Neural progenitor cell (in vitro differentiated cells): ENCODE data around the gene CTTN. TPM values are rescaled to one million over a fixed set of nuclear protein-coding genes. Genes with fewer than 3 reads are reported as not detected.

ENCODE experiments used
- DNase-seq: peaks from one replicate; pipeline ENCODE4 v3.0.0-alpha.2; 2016; ENCODE audit warnings: low spot score
- H2AFZ ChIP-seq: fragments of 200-600 bp; sonication (generic); replicated peaks from 2 replicates; pipeline ENCODE4 v1.6.1; 2016; ENCODE audit warnings: antibody characterized with exemption
- H3F3A ChIP-seq: fragments of 200-600 bp; sonication (generic); 2 replicates; pipeline ENCODE4 v1.6.1; 2016; ENCODE audit warnings: antibody characterized with exemption, low read depth
- H3K27ac ChIP-seq: fragments of 200-600 bp; sonication (generic); 2 replicates; pipeline ENCODE4 v1.5.1; 2016; ENCODE audit warnings: mild to moderate bottlenecking
- H3K27me3 ChIP-seq: fragments of 200-600 bp; sonication (generic); 2 replicates; pipeline ENCODE4 v1.6.1; 2016; ENCODE audit warnings: mild to moderate bottlenecking, moderate library complexity
- H3K36me3 ChIP-seq: fragments of 200-600 bp; sonication (generic); 2 replicates; pipeline ENCODE4 v1.5.1; 2016
- H3K4me1 ChIP-seq: fragments of 200-600 bp; sonication (generic); 2 replicates; pipeline ENCODE4 v1.6.1; 2016; ENCODE audit warnings: mixed run types
- H3K4me2 ChIP-seq: fragments of 200-600 bp; sonication (generic); 2 replicates; pipeline ENCODE4 v1.6.1; 2016
- H3K4me3 ChIP-seq: fragments of 200-600 bp; sonication (generic); 2 replicates; pipeline ENCODE4 v1.5.1; 2016
- H3K79me2 ChIP-seq: fragments of 200-600 bp; sonication (generic); 2 replicates; pipeline ENCODE4 v1.6.1; 2016; ENCODE audit warnings: low read depth
- H3K9ac ChIP-seq: fragments of 200-600 bp; sonication (generic); 2 replicates; pipeline ENCODE4 v1.6.1; 2016
- H3K9me3 ChIP-seq: fragments of 200-600 bp; sonication (generic); 2 replicates; pipeline ENCODE4 v1.5.1; 2016; ENCODE audit warnings: low read depth
- H4K20me1 ChIP-seq: fragments of 200-600 bp; sonication (generic); 2 replicates; pipeline ENCODE4 v1.6.1; 2016; ENCODE audit warnings: low read depth
- H3K27ac Mint-ChIP-seq: 3 replicates; pipeline ENCODE4 v1.8.0; 2021; ENCODE audit warnings: mixed read lengths
- H3K27me3 Mint-ChIP-seq: 2 replicates; pipeline ENCODE4 v1.8.0; 2022; ENCODE audit warnings: low read depth, mild to moderate bottlenecking, inconsistent platforms, moderate library complexity, mixed read lengths; ENCODE audit not compliant: insufficient read depth
- H3K36me3 Mint-ChIP-seq: 3 replicates; pipeline ENCODE4 v1.8.0; 2021; ENCODE audit warnings: mixed read lengths
- H3K4me1 Mint-ChIP-seq: 3 replicates; pipeline ENCODE4 v1.8.0; 2021; ENCODE audit warnings: mixed read lengths
- H3K4me3 Mint-ChIP-seq: 3 replicates; pipeline ENCODE4 v1.8.0; 2021; ENCODE audit warnings: mild to moderate bottlenecking, moderate library complexity, mixed read lengths
- H3K9me3 Mint-ChIP-seq: 3 replicates; pipeline ENCODE4 v1.8.0; 2020; ENCODE audit warnings: mixed read lengths
- CTCF ChIP-seq: fragments of 200-600 bp; sonication (generic); IDR thresholded peaks from 2 replicates; pipeline ENCODE4 v1.5.1; 2017; ENCODE audit warnings: antibody characterized with exemption, mild to moderate bottlenecking
- EZH2 ChIP-seq: fragments of 200-600 bp; sonication (generic); IDR thresholded peaks from 2 replicates; pipeline ENCODE4 v1.6.1; 2017; ENCODE audit warnings: antibody characterized with exemption, mild to moderate bottlenecking, moderate library complexity
- EZH2phosphoT487 ChIP-seq: fragments of 200-600 bp; sonication (generic); IDR thresholded peaks from 2 replicates; pipeline ENCODE4 v1.6.1; 2017; ENCODE audit warnings: antibody characterized with exemption
- total RNA-seq: library from RNA; depleted of rRNA; stranded (reverse); fragments of >200 nt; gene quantifications from 2 replicates; pipeline ENCODE4 v1.2.3, GENCODE V29; 2015; ENCODE audit warnings: low replicate concordance

The CTTN gene
- total RNA-seq, 1 donor from 2014 or later = 200 TPM

- H2AFZ ChIP-seq = no peak overlapping the region
- no peak overlapping the region for H3K4me2 ChIP-seq
- no peak for TF ChIP-seq EZH2
- no peak for TF ChIP-seq CTCF
- H3K4me3 Mint-ChIP-seq = no peak overlapping the region
- H3K9me3 Mint-ChIP-seq = no peaks in the 10 kb centered on the region
- H3K4me1 Mint-ChIP-seq = no peaks in the 10 kb centered on the region
- H3K27me3 ChIP-seq = no peaks in the 10 kb centered on the region
- H3K79me2 ChIP-seq = no peaks in the 10 kb centered on the region
- H3K27me3 Mint-ChIP-seq = peaks cover 3% of the 10 kb centered on the region
- H3K27ac ChIP-seq = no peak overlapping the region
- DNase-seq = no peak
- no peak overlapping the region for H3K27ac Mint-ChIP-seq
- no peak overlapping the region for H3K9ac ChIP-seq
- no peaks in the 10 kb centered on the region for H3K9me3 ChIP-seq
- H3K4me1 ChIP-seq = no peaks in the 10 kb centered on the region
- H3K36me3 ChIP-seq = peaks cover 10% of the 10 kb centered on the region
- H3K4me3 ChIP-seq = no peak overlapping the region
- no peaks in the 10 kb centered on the region for H3F3A ChIP-seq
- no peaks in the 10 kb centered on the region for H4K20me1 ChIP-seq
- peaks cover 20% of the 10 kb centered on the region for H3K36me3 Mint-ChIP-seq
These were observed 44.3 kb upstream of the CTTN start for GRCh38 chr11:70353900-70354568.

- Mint-ChIP-seq H3K36me3 (peaks cover 23% of the 10 kb centered on the region), H3K27ac (no peak overlapping the region), H3K27me3 (peaks cover 3% of the 10 kb centered on the region), H3K4me1 (no peaks in the 10 kb centered on the region), H3K9me3 (no peaks in the 10 kb centered on the region), H3K4me3 (no peak overlapping the region)
- peaks cover 10% of the 10 kb centered on the region for H3K36me3 ChIP-seq
- H3K4me1 ChIP-seq = no peaks in the 10 kb centered on the region
- H3K9ac ChIP-seq = no peak overlapping the region
- no peak overlapping the region for H3K4me2 ChIP-seq
- H2AFZ ChIP-seq = no peak overlapping the region
- H3K79me2 ChIP-seq = no peaks in the 10 kb centered on the region
- H3F3A ChIP-seq = no peaks in the 10 kb centered on the region
- H3K9me3 ChIP-seq = no peaks in the 10 kb centered on the region
- H4K20me1 ChIP-seq = no peaks in the 10 kb centered on the region
- no peak for TF ChIP-seq EZH2
- no peak for TF ChIP-seq EZH2phosphoT487
- TF ChIP-seq CTCF = no peak
- H3K4me3 ChIP-seq = no peak overlapping the region
- no peak for DNase-seq
- H3K27me3 ChIP-seq = no peaks in the 10 kb centered on the region
- H3K27ac ChIP-seq = no peak overlapping the region
These were observed 43.7 kb upstream of the CTTN start for GRCh38 chr11:70354629-70355028.

- no peaks in the 10 kb centered on the region for H3K79me2 ChIP-seq
- H2AFZ ChIP-seq = no peak overlapping the region
- H3K36me3 Mint-ChIP-seq = peaks cover 26% of the 10 kb centered on the region
- H3K4me3 Mint-ChIP-seq = no peak overlapping the region
- H3K27ac Mint-ChIP-seq = no peak overlapping the region
- no peaks in the 10 kb centered on the region for H3F3A ChIP-seq
- H3K4me1 ChIP-seq = no peaks in the 10 kb centered on the region
- TF ChIP-seq CTCF = no peak
- no peak for TF ChIP-seq EZH2
- TF ChIP-seq EZH2phosphoT487 = no peak
- H3K4me2 ChIP-seq = no peak overlapping the region
- no peaks in the 10 kb centered on the region for H4K20me1 ChIP-seq
- H3K4me1 Mint-ChIP-seq = no peaks in the 10 kb centered on the region
- H3K36me3 ChIP-seq = peaks cover 7% of the 10 kb centered on the region
- no peaks in the 10 kb centered on the region for H3K9me3 ChIP-seq
- no peak overlapping the region for H3K9ac ChIP-seq
- no peak overlapping the region for H3K27ac ChIP-seq
- H3K27me3 ChIP-seq = no peaks in the 10 kb centered on the region
- H3K4me3 ChIP-seq = no peak overlapping the region
- DNase-seq = no peak
- H3K9me3 Mint-ChIP-seq = no peaks in the 10 kb centered on the region
- H3K27me3 Mint-ChIP-seq = peaks cover 3% of the 10 kb centered on the region
These were observed 39.6 kb upstream of the CTTN start for GRCh38 chr11:70358753-70359152.
